Activated CD8-positive, alpha-beta T cell treated with anti-CD3 and anti-CD28 coated beads for 36 hours (primary cell): ENCODE results near the gene CPN2. TPM values are rescaled to one million over a fixed set of nuclear protein-coding genes. Genes with fewer than 3 reads are reported as not detected.

Source experiments
- ATAC-seq: fragments of 200-7000 bp; cut with Tn5 transposase; one replicate; pipeline ENCODE4 v1.10.0; 2021; ENCODE audit warnings: mild to moderate bottlenecking, moderate library complexity
- CTCF ChIA-PET: fragments of 350-600 bp; sonication (Branson Sonifier 250); formaldehyde crosslinking; loops from one replicate; lab custom pipeline; 2021; ENCODE audit warnings: antibody characterized with exemption; lab: Charles Lee
- POLR2A ChIA-PET: fragments of 350-600 bp; sonication (Branson Sonifier 250); formaldehyde crosslinking; loops from one replicate; lab custom pipeline; 2021; ENCODE audit warnings: antibody characterized with exemption; lab: Charles Lee
- DNase-seq: peaks from one replicate; pipeline ENCODE4 v3.0.0-alpha.2; 2020
- H3K27ac Mint-ChIP-seq: one replicate; pipeline ENCODE4 v1.8.0; 2021; ENCODE audit warnings: mild to moderate bottlenecking, mixed read lengths
- H3K27me3 Mint-ChIP-seq: one replicate; pipeline ENCODE4 v1.8.0; 2021; ENCODE audit warnings: mixed read lengths
- H3K36me3 Mint-ChIP-seq: one replicate; pipeline ENCODE4 v1.8.0; 2021; ENCODE audit warnings: low read depth, mixed read lengths
- H3K4me1 Mint-ChIP-seq: one replicate; pipeline ENCODE4 v1.8.0; 2021; ENCODE audit warnings: low read depth, mixed read lengths
- H3K4me3 Mint-ChIP-seq: one replicate; pipeline ENCODE4 v1.8.0; 2021; ENCODE audit warnings: mild to moderate bottlenecking, moderate library complexity, mixed read lengths
- H3K9me3 Mint-ChIP-seq: one replicate; pipeline ENCODE4 v1.8.0; 2021; ENCODE audit warnings: mixed read lengths
- CTCF ChIP-seq: fragments of 200-600 bp; IDR thresholded peaks from one replicate; pipeline ENCODE4 v1.8.0; 2022; ENCODE audit warnings: antibody characterized with exemption, mild to moderate bottlenecking
- intact Hi-C: fragments of 100-400 bp; cut with micrococcal nuclease; formaldehyde crosslinking; loops from one replicate; pipeline ENCODE4 v1.10.0; 2022
- total RNA-seq, 2 experiments: library from RNA; stranded (reverse); gene quantifications; one replicate each; pipeline ENCODE4 v1.2.3, GENCODE V29; 2021

CPN2 gene
- total RNA-seq, 2 experiments from 2014 or later, result not detected

DNA sequence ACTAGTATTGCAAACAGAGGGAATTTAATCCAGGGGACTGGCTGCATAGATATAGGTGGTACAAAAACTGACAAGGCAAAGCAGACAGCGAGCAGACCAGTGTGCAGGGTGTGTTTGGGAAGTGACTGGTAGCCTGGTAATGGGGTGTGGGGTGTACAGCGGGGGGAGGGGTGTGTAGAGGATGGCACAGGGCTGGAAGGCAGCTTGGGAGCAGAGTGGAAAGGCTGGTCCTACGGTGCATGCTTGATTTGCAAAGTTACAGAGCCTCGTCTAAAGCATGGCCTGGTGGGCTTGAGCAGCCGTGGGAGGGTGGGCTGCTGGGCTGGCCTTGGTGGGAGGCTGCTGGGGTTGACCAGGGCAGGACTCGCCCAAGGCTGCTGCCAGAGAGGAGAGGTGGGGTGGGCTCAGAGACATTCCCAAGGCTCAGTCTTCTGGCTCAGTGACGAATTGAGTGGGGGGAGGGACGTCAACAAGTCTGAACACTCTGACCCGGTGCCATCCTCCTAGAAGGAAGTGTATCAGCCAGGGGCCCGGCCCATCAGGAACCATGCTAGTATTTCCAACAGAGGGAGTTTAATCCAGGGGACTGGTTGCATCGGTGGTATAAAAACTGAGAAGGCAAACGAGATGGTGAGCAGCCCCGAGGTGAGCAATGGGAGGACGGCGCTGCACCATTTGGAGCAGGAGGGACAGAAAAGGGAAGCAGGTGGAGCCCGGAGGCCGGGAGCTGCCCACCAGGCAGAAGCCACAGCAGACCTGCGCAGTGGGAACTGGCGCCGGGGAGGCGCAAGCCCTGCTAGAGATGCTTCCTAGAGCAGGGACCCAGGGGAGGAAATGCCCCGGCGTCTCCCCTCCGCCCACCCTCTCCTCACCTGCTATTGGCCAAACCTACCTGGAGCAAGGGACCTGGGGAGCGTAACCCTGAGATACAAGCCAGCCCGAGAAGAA lies 29.2 kb downstream of the CPN2 start:
- ChIA-PET CTCF (no interaction called here), POLR2A (interaction anchor here (0.6 kb wide), 1 partner anchor 13 kb away, joined by 5 read pairs; no protein-coding TSS in a partner anchor)
- Mint-ChIP-seq H3K27ac (no peak overlapping the region), H3K27me3 (peaks cover 15% of the 10 kb centered on the region), H3K4me3 (peak overlapping the region; percentile 16), H3K36me3 (no peaks in the 10 kb centered on the region), H3K9me3 (peaks cover 5% of the 10 kb centered on the region), H3K4me1 (peaks cover 11% of the 10 kb centered on the region)
- TF ChIP-seq CTCF, result no peak
- intact Hi-C loops, result no loop called here
- ATAC-seq (no peak), DNase-seq (no peak)

DNA sequence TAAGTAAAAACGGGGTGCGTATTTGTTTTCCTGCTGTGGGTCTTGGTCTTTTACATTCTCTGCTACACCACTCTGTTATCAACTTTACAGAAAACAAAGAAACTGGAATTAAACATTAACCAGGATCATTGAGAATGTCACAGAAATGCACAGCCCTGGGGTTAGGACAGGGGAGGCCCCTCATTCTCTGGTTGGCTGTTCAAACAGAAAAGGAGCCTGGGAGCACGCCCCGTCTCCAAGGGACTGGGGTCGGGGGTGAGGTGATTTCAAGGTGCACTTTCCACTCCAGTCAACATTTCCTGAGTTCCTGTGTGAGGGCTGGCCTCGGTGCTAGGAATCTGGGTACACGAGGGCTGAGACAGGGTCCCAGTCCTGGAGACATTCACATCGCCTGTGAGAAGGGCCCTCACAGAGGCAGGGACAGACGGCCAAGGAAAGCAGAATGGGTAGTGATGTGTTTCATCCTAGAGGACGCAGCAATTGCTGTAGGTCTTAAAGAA lies 30.3 kb downstream of the CPN2 start:
- DNase-seq, result no peak
- ChIA-PET CTCF (no interaction called here), POLR2A (no interaction called here)
- H3K4me3 Mint-ChIP-seq, result no peak overlapping the region
- H3K36me3 Mint-ChIP-seq, result no peaks in the 10 kb centered on the region
- no peak for TF ChIP-seq CTCF
- intact Hi-C loops, result no loop called here
- no peak for ATAC-seq
- peaks cover 13% of the 10 kb centered on the region for H3K4me1 Mint-ChIP-seq
- H3K27ac Mint-ChIP-seq, result no peak overlapping the region
- peaks cover 24% of the 10 kb centered on the region for H3K27me3 Mint-ChIP-seq
- peaks cover 5% of the 10 kb centered on the region for H3K9me3 Mint-ChIP-seq

GRCh38 chr3:194320100-194320499 lies 31.0 kb downstream of the CPN2 start:
- no peak for TF ChIP-seq CTCF
- Mint-ChIP-seq H3K4me3 (no peak overlapping the region), H3K27ac (no peak overlapping the region), H3K4me1 (peaks cover 17% of the 10 kb centered on the region), H3K9me3 (peaks cover 5% of the 10 kb centered on the region), H3K36me3 (no peaks in the 10 kb centered on the region), H3K27me3 (peaks cover 28% of the 10 kb centered on the region)
- ChIA-PET POLR2A (no interaction called here), CTCF (no interaction called here)
- intact Hi-C loops, result no loop called here
- no peak for DNase-seq
- no peak for ATAC-seq

- Mint-ChIP-seq H3K27ac (no peak overlapping the region), H3K9me3 (peaks cover 5% of the 10 kb centered on the region), H3K4me3 (no peak overlapping the region), H3K4me1 (peaks cover 18% of the 10 kb centered on the region), H3K27me3 (peaks cover 37% of the 10 kb centered on the region), H3K36me3 (no peaks in the 10 kb centered on the region)
- no peak for DNase-seq
- no peak for TF ChIP-seq CTCF
- intact Hi-C loops, result loop anchor here (5.0 kb wide), 2 partner anchors 536 to 651 kb away; no protein-coding TSS in a partner anchor
- CTCF ChIA-PET, result no interaction called here
- no peak for ATAC-seq
- POLR2A ChIA-PET, result no interaction called here
Measured at GRCh38 chr3:194318511-194319161, 32.5 kb downstream of the CPN2 start.
